HL-60 (cell line): Measurements from ENCODE around the gene ADIG.

Source experiments
- DNase-seq, 2 experiments: peaks; one replicate each; pipeline ENCODE4 v3.0.0-alpha.2; 2010 to 2020; ENCODE audit warnings: low read depth in 1 of 2, low spot score in 1 of 2
- H3K27ac ChIP-seq: fragments of 250-450 bp; sonication (Bioruptor Pico); replicated peaks from 2 replicates; pipeline ENCODE4 v1.5.1; 2020; ENCODE audit warnings: mild to moderate bottlenecking, moderate library complexity
- H3K27me3 ChIP-seq: fragments of 250-450 bp; sonication (Bioruptor Pico); 2 replicates; pipeline ENCODE4 v1.5.1; 2021; ENCODE audit warnings: mild to moderate bottlenecking, moderate library complexity; ENCODE audit not compliant: insufficient read depth, poor library complexity, severe bottlenecking
- H3K4me3 ChIP-seq: replicated peaks from 2 replicates; pipeline ENCODE4 v1.5.1; 2011; ENCODE audit warnings: mild to moderate bottlenecking, control low read depth, low read length; ENCODE audit not compliant: insufficient read depth
- GABPA ChIP-seq: IDR thresholded peaks from 2 replicates; pipeline ENCODE4 v1.6.1; 2012; ENCODE audit warnings: low read depth
- POLR2AphosphoS5 ChIP-seq: IDR thresholded peaks from 2 replicates; pipeline ENCODE4 v1.6.1; 2012; ENCODE audit warnings: low read depth
- REST ChIP-seq: IDR thresholded peaks from 2 replicates; pipeline ENCODE4 v1.6.1; 2012; ENCODE audit warnings: low read depth; ENCODE audit not compliant: insufficient replicate concordance
- SPI1 ChIP-seq: IDR thresholded peaks from 2 replicates; pipeline ENCODE4 v1.6.1; 2012; ENCODE audit warnings: low read depth, mild to moderate bottlenecking, borderline replicate concordance
- TF ChIP-seq, protein P1 (sequence below): IDR thresholded peaks from one replicate; pipeline ENCODE4 v1.5.1; 2011; ENCODE audit warnings: low read length, control low read depth, inconsistent platforms; ENCODE audit not compliant: insufficient read depth

Gene ADIG

GRCh38 chr20:38585404-38586180 is 4.6 kb downstream of the ADIG start:
- no peak for DNase-seq
- TF ChIP-seq GABPA (no peak), POLR2AphosphoS5 (no peak), SPI1 (no peak), REST (no peak)
- no peak overlapping the region for H3K27ac ChIP-seq
- H3K4me3 ChIP-seq = no peak overlapping the region
- H3K27me3 ChIP-seq = peaks cover 4% of the 10 kb centered on the region

GRCh38 chr20:38586181-38586525 is 5.2 kb downstream of the ADIG start:
- H3K27me3 ChIP-seq = peaks cover 1% of the 10 kb centered on the region
- H3K27ac ChIP-seq = no peak overlapping the region
- H3K4me3 ChIP-seq = no peak overlapping the region
- TF ChIP-seq POLR2AphosphoS5 (no peak), REST (no peak)
- DNase-seq = no peak

DNA sequence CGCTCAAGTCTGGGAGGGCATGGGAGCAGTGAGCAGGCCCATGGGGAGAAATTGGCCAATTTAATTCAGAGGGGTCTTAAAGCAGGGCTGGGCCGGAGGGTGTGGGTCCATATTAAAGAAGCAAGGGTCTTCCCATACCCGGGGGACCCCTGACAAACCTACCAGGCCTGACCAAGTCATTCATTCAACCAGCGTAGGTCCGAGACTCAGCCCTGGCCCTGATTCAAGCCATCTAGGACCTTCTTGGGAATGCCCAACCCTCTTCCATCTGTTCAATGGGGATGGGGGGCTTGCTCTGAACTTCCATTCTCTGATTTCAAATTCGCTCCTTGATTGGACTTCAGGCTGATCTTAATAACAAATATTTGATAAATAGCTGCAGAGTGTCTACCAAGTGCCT is 7.3 kb downstream of the ADIG start:
- no peak overlapping the region for H3K4me3 ChIP-seq
- no peak for DNase-seq
- TF ChIP-seq POLR2AphosphoS5 (no peak), REST (no peak), GABPA (no peak), SPI1 (no peak)
- TF ChIP-seq, protein P1, sequence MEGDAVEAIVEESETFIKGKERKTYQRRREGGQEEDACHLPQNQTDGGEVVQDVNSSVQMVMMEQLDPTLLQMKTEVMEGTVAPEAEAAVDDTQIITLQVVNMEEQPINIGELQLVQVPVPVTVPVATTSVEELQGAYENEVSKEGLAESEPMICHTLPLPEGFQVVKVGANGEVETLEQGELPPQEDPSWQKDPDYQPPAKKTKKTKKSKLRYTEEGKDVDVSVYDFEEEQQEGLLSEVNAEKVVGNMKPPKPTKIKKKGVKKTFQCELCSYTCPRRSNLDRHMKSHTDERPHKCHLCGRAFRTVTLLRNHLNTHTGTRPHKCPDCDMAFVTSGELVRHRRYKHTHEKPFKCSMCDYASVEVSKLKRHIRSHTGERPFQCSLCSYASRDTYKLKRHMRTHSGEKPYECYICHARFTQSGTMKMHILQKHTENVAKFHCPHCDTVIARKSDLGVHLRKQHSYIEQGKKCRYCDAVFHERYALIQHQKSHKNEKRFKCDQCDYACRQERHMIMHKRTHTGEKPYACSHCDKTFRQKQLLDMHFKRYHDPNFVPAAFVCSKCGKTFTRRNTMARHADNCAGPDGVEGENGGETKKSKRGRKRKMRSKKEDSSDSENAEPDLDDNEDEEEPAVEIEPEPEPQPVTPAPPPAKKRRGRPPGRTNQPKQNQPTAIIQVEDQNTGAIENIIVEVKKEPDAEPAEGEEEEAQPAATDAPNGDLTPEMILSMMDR = no peak
- H3K27me3 ChIP-seq = no peaks in the 10 kb centered on the region
- H3K27ac ChIP-seq = no peak overlapping the region

GRCh38 chr20:38589351-38589750 is 8.4 kb downstream of the ADIG start:
- no peak for DNase-seq
- TF ChIP-seq GABPA = no peak
- no peak for TF ChIP-seq REST
- TF ChIP-seq, protein P1 = no peak
- TF ChIP-seq SPI1 = no peak
- TF ChIP-seq POLR2AphosphoS5 = no peak
- Histone ChIP-seq H3K27ac (no peak overlapping the region), H3K4me3 (no peak overlapping the region), H3K27me3 (no peaks in the 10 kb centered on the region)
